Endometrial microvascular endothelial cells (primary cell): ENCODE measurements around the gene COL16A1. TPM values are rescaled to one million over a fixed set of nuclear protein-coding genes. Genes with fewer than 3 reads are reported as not detected.

Source experiments
- in situ Hi-C: cut with HindIII; loops from 2 replicates; pipeline ENCODE4 v1.10.0; 2017; ENCODE audit warnings: low sequenced_read_pairs, low pct_unique_long_range_greater_than_20kb; ENCODE audit errors: inconsistent ontology term
- total RNA-seq: library from RNA; depleted of rRNA; stranded (reverse); fragments of >200 nt; gene quantifications from one replicate; pipeline ENCODE4 v1.2.3, GENCODE V29; 2015; ENCODE audit errors: inconsistent ontology term

Gene COL16A1
- total RNA-seq, 1 donor from 2014 or later: 0.28 TPM

DNA sequence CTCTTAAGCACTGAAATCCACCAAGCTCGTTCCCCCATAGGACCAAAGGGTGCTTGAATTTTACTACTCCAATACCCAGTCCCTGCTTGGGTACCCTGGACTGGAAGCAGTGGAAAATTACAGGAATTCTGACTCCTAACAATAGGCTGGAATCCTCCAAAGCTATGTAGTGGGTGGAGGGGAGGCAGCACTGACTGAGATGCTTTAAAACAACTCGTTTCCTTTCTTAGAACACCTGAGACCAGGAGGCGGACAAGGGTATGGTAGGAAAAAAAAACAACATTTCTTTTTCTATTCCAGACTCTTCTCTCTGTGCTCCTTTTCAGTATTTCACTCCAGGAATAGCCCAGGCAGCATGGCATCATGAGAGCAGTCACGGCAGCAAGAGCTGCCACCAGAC is 61.5 kb downstream of the COL16A1 start:
- in situ Hi-C loops: no loop called here

- in situ Hi-C loops: no loop called here
Observed at GRCh38 chr1:31640964-31641363, 62.9 kb downstream of the COL16A1 start.

GRCh38 chr1:31640179-31640578 is 63.6 kb downstream of the COL16A1 start:
- in situ Hi-C loops: no loop called here

DNA sequence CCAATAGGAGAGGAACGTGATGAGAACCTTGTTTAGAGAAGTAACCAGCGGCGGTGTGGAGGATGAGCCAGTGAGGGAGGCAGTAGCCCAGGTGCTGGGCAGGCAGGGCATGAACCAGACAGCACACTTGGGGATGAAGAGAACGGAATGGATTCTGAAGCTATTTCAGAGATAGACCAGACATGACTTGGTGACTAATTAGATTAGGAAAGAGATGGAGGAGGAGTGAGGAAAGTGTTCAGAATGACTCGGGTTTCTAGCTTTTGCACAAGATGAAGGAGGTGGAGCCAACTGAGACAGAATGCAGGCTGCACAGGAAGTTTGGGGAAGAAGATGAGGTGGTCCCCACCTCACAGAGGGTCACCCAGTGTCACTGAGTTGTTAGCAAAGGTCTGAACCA is 64.3 kb downstream of the COL16A1 start:
- in situ Hi-C loops: no loop called here

DNA sequence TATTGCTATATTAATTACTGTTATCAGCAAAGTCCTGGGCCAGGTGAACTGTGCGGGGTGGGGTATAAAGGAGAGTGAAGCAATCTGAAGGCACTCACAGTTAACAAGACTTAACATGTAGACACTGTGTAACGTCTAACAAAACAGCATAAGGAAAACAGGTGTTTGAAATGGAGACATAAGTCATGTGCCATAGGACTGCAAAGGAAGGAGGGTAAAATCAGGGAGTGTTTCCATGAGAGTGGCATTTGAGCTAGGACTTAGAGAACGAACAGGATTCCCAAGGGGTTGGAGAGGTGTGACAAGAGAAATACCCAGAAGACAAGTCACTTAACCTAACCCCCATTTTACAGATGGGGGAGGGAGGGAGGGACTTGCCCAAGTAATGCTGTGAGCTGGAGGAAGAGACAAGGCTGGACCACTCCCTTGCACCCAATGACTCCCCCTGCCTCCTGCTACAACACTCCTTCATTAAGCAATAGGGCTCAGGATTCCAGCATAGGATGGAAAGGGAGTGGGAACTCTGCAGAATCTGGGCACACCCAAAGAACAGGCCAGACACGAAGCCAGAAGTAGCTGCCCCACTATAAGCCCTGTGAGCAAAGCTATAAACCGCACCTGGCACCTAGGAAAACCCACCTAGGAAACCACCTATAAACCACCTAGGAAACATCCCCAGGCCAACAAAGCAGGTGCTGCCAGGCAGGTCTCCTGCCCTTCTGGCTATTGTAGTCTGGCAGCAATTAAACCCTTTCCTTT is 65.7 kb downstream of the COL16A1 start:
- in situ Hi-C loops: no loop called here

- in situ Hi-C loops: no loop called here
Observed at GRCh38 chr1:31633117-31633516, 70.7 kb downstream of the COL16A1 start.

DNA sequence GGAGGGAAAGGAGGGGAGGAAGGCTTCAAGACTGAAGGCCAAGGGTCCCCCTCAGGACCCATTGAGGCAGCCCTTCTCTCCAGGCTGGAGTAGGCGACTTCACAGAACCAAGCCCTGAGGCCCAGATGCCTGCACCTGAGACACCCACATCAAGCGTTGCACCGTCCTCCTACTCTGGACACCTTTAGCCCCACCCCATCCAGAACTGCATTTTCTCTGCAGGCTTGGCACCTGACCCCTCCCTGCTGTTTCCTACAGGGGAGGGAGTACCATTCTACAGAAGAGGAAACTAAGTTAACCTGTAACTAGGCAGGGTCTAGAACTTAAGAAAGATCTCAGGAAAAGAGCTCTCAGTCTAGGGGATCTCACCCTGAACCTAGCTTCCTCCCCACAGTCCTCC is 71.2 kb downstream of the COL16A1 start:
- in situ Hi-C loops: no loop called here

DNA sequence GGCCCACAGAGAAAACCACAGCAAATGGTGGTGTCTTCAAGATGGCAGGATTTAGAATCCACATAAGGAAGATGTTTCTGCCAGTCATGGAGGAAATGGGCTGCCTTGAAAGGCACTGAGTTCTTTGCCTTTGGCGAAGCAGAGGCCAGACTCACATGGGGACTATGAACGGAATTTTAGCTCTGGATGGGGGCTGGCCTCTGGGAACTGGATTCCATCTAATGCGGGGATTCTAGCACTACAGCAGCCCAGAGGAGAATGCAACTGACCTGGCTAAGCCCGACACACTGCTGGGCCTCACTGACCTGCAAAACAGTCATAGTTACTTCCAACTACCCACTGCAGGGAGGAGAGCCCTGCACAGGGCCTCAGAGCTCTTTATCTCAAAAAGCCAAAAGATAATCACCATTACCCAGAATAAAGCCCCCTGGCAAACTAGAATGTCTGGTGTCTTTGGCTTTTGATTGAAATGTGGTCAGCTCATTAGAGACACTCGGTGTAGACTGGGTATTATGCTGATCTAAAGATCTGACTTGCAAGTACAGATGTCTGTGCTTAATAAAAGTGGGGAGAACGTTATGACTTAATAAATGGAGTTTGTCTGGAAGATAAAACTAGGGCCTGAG is 74.8 kb downstream of the COL16A1 start:
- in situ Hi-C loops: no loop called here

GRCh38 chr1:31627930-31628559 is 75.8 kb downstream of the COL16A1 start:
- in situ Hi-C loops: no loop called here

- in situ Hi-C loops: no loop called here
Observed at GRCh38 chr1:31627301-31627929, 76.4 kb downstream of the COL16A1 start.

- in situ Hi-C loops: no loop called here
Observed at GRCh38 chr1:31626223-31627207, 77.3 kb downstream of the COL16A1 start.

- in situ Hi-C loops: no loop called here
Observed at GRCh38 chr1:31625561-31626222, 78.1 kb downstream of the COL16A1 start.

DNA sequence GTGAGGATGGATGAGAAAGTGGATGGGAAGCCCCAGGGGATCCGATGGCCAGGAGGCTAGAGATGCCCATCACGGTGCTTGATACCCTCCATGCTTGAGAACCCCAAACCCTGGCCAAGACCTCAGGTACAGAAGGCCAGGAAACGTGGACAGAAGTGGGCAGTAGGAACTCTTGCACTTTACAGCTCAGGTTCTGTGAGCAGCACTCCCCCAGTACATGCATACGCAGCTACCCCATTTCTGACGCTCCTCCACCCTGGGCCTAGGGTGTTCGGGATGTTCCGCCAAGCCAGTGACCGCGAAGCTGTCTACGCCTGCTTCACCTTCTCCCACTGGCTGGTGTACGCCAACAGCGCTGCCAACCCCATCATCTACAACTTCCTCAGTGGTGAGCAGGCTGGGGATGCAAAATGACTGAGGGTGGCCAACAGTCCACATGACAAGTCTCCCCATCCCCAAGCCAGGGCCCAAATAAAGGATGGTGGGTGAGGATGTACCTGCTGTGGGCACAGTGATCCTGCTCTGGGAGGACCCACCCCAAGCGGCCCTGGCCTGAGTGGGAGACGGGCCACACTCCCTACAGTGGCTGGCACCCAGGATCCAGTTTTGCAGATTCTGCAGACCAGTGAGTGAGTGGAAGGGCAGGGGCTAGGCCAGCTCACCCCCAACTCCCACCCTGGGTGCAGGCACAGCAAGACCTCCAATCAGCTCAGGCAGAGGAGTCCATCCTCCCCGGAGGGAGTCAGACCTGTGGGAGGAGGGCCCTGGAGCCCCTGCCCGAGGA is 78.9 kb downstream of the COL16A1 start:
- in situ Hi-C loops: no loop called here

GRCh38 chr1:31624309-31624708 is 79.5 kb downstream of the COL16A1 start:
- in situ Hi-C loops: no loop called here

DNA sequence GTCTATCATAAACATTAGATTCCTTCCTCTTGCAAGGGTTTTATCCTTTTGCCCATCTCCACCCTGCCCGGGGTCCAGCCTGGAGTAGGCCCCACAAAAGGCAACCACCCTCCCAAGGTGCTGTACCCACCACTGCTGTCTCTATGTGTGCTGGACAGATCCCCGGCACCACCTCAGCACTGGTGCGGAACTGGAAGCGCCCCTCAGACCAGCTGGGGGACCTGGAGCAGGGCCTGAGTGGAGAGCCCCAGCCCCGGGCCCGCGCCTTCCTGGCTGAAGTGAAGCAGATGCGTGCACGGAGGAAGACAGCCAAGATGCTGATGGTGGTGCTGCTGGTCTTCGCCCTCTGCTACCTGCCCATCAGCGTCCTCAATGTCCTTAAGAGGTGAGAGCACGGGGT is 80.5 kb downstream of the COL16A1 start:
- in situ Hi-C loops: no loop called here

DNA sequence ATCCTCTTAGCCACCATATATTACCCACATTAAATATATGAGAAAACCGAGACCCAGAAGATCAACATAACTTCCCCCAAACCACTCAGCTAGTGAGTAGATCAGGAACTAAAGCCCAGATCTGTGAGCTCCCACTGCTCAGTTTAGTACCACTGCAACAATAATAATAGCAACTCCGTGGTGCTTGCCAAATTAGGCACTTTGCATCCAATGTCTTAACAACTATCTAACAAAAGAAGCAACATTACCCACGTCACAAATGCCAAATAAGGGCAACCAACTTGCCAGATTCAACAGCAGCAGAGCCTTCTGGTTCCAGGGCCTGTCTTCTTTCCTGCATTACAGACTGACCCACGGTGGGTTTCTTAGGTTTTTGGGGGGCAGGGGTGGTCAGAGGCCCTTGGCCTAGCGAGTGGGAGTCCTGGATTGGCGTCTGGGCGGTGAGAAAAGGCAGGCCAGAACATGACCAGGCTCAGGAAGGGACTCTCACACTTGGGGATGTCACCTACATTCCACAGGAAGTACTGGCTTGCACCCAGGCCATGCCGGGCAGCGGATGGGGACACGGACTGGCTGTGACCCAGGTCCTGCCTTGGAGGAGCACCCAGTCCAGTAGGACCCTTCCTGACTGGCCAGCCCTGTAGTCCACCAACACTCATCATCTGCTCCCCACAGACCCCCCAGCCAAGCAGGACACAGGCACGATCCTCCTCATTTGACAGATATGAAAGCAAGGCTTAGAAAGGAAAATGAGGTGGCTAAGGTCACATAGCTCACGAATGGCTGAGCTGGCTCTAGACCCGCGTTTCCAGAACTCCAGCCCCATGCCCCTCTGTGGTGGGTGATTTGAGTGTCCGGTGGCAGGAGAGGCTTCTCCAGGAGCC is 81.7 kb downstream of the COL16A1 start:
- in situ Hi-C loops: no loop called here

- in situ Hi-C loops: no loop called here
Observed at GRCh38 chr1:31621498-31621820, 82.4 kb downstream of the COL16A1 start.
